Skeletal muscle cell (primary cell): ENCODE results near the gene LDLRAD3.

Source experiments
- DNase-seq: peaks from one replicate; pipeline ENCODE4 v3.0.0-alpha.2; 2010; ENCODE audit warnings: low read depth
- H3K4me3 ChIP-seq: 2 replicates; pipeline ENCODE4 v1.5.1; 2011; ENCODE audit warnings: low read depth, mild to moderate bottlenecking, control low read depth, low read length, moderate library complexity

Gene LDLRAD3

DNA sequence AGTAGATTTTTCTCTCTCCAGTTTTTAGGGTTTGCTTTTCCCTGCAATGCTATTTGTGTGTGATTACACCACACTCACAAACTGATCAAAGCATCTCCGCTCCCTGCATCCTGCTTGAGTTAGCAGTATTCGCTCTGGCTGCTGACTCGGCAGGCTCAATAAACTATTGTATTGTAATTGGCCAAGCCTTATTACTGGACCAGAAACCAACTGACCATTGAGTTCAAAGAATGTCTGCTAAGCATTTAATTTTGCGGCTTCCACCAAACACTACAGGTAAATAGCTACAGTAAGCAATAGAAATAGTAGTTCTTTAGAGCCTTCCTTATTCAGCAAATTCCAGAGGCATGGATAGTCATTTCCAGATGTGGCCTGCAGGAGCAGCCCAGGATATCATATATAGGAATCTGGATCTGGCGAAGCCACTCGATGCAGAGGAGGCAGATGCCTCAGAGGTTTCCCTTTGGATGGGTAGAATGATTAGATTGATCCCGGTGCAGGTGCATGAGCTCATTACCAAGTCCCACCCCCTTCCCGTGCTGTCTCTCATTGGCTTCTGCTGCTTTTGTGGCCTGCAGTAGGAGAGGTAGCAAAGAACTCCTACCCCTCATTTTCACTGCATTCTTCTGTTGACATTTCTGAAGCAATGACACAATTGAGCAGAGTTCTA, 268.0 kb downstream of the LDLRAD3 start:
- no peak for DNase-seq
- H3K4me3 ChIP-seq, result no peak overlapping the region

DNA sequence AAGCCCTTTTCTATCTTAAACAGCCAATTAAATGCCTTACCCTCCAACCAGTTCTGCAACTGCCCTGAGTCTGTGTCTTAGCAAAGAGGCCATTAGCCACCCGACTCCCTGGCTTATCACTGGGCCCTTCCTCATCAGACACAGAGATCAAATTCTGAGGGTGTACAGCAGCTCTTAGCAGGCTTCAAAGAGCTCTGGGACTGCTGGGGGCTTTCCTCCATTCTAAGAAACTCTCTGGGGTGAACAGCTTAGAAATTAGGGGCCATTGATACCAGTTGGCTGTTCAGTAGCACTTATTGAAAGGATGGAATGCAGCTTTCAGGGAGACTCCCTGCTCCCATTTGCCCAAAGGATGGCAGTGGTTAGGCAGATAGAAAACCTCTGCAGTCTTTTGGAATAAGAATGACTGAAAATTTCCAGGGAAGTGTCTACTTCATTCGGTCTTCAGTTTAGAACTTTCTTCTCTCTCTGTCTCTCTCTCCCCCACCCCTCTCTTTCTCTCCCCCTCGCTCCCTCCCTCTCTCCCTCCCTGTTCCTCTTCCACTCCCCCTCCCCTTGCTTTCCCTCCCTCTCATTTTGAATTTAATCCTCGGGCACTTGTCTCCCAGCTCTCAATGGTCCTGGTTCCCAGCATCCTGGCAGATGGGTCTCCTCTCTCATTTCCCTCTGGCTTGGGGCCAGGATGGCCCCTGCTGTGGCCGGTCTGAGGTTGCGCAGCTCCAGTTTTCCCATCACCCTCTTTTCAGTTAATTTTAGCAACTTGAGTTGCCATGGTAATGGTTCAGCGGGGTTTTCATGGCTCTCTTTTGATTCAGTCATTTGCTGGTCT, 268.9 kb downstream of the LDLRAD3 start:
- no peak for DNase-seq

DNA sequence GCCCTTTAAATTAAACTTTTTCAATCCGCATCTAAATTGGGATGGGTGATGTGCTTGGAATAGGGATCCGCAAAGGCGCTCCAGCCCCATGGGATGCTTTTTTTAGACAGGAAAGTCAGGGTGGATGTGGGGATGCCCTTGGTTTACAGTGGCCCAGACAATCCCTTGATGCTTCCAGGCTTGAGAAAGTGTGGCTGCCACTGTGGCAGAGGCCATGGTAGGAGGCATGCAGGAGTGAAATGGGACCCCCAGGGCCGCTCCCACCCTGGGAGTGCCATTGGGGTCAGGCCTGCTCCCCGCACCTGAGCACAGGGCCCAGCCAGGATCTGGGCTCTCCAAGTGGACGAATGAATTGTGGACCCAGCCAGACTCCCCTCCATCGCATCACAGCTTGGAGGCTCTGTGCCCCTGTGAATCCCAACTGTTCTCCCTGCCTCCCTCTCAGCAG, 269.6 kb downstream of the LDLRAD3 start:
- no peak for DNase-seq
- H3K4me3 ChIP-seq, result no peak overlapping the region

More for the DNA sequence above, 268.9 kb downstream of the LDLRAD3 start:
- H3K4me3 ChIP-seq, result no peak overlapping the region

DNA sequence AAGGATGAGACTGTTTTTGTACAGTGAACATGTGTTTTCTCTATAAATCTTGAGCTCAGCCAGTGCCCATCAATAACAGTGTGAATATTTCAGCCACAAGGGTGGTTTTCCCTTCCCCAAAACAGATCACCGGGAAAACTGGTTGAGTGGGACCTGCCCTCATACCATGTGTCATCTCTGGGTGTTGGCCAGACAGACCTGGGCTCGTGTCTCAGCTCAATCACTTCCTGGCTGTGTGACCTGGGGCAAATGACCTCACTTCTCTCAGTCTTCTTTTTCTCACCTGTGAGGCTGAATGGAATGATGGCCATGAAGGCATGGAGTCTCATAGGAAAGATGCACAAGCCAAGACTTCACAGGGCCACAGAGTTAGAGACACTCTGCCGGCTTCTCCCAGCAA, 270.6 kb downstream of the LDLRAD3 start:
- DNase-seq, result no peak
- no peak overlapping the region for H3K4me3 ChIP-seq

DNA sequence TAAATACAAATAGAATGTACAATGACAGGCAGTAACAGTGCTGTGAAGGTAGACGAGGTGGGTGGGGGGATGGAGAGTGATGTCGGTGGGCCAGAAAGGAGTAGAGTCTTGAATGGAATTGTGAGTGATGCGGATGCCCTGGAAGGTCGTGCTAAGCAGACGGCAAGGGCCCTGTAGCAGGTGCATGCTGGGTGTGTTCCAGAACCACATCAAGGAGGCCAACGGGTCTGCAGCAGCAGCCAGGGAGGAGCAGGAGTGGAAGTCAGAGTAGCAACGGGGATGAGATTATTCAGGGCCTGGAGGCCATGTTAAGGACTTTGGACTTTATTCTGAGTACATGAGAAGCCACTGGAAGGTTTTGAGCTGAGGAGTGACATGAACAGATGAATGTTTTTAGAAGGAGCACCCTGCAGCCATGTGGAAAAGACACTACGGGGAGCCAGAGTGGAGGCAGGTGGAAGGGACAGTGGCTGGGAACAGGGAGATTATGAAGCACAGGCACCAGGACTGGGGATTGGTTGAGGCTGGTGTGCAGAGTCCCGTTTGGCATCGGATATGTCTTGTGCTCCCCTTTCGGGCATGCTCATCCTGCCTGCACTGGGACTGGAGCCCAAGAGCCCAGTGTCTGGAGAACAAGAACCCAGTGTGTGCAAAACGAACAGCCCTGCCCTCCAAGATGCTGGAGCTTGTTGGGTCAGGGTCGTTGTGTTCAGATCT, 271.3 kb downstream of the LDLRAD3 start:
- DNase-seq, result no peak
- no peak overlapping the region for H3K4me3 ChIP-seq

DNA sequence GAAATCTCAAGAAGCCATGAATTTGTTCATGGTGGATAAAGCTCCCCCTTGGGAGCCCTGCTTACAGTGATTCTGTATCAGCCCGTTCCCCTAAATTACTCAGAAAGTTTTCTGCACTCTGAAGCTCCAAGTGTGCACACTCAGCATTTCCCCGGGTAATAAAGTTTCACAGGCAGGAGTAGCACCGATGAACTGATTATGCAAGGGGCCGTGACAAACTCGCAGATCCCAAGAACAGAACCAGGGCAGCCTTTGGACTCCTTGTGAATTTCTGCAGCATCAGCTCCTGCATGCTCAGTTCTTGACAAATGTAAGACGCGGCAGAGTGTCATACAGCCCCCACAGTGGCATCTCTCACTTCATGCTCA, 271.8 kb downstream of the LDLRAD3 start:
- no peak overlapping the region for H3K4me3 ChIP-seq
- no peak for DNase-seq

DNA sequence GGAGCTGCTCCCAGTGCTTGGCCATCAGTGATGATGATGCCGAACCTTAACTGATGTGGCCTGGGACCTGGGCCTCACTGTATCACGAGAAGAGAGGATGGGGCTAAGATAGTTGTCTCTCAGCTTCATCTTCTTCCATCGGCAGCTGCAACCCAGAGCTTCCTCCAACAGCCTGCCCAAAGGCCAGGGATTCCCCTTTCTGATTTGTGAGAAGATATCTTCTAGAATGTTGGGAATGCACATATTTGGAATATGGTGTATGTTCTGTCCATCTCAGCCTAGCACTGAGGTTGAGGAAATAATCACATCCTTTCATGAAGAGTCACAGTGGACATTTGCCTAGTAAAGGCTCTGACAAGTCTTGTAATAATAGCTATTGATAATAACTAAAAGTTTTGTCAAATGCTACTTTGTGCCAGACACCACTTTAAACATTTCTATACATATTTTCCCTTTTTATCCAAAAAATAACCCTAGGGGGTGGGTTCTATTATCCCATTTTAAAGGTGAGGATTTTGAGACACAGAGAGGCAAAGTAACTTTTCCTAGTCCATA, 272.3 kb downstream of the LDLRAD3 start:
- H3K4me3 ChIP-seq, result no peak overlapping the region
- DNase-seq, result no peak

DNA sequence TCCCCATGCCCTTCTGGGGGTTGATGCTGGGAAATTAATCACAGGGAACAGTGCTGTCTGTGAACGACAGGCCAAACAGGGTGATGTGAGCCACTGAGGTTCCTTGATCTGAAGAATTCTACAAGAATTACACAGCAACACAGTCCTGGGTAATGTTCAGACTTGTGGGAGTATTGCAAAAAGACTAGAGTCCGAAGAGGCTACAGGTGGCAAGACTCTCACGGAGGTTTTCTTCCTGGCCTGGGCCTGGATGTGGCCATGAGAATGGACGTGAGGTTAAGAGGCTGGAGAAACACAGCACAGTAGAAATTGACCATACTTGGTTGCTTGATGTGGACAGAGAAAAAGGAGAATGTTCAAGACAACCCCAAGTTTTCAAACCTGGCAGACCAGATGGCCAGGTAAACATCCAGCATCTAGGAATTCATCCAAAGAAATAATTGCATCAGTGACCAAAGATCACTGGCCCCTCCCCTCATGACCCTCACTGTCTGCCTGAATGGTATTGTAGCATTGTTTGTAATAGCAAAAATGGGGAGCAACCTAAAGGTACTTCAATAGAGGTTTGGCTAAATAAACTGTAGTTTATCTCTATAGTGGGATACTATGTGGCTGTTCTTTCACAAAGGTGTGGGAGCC, 274.5 kb downstream of the LDLRAD3 start:
- no peak for DNase-seq
- H3K4me3 ChIP-seq, result no peak overlapping the region

DNA sequence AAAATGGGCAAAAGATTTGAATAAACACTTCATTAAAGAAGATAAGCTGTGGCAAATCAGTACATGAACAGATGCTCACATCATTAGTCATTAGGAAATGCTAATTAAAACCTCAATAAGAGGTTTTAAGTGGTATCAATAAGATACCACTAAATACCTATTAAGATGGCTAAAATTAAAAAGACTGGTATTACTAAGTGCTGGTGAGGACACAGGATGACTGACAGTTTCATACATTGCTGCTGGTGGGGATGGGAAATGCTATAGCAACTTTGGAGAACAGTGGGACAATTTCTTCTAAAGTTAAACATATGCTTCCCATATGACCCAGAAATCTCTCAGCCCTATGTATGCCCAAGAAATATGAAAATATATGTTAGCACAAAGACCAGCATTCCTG, 276.1 kb downstream of the LDLRAD3 start:
- no peak overlapping the region for H3K4me3 ChIP-seq
- DNase-seq, result no peak

DNA sequence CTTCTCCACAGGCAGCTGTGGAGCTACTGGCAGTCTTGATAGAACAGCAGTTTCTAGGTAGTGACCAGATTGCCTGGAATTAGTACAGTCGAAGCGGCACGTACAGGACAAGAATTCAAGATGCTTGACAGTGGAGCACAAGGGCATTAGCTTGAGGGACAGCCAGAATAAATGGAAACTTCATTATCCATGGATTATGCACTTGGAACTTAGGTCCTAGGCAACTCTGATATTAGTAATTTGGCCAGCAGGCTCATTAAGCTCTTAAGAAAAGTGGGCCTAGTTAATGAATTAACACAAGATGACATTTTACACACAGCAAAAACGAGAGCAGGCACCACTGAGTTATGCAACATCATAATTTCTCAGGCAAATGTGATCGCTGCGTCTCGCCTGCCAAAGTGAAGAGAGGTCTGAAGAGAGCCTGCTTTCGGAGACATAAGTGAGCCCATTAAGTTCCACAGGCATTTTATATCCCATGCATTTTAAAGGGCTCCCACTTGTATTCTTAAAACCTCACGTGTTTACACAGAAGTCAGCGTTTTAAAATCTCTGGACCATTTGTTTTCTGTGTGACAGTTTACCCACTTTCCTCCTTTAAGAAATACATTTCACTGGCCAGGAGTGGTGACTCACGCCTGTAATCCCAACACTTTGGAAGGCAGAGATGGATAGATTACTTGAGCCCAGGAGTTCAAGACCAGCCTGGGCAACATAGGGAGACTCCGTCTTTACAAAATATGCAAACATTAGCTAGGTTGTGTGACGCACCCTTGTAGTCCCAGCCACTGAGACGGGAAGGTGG, 279.2 kb downstream of the LDLRAD3 start:
- H3K4me3 ChIP-seq, result no peak overlapping the region
- DNase-seq, result no peak

DNA sequence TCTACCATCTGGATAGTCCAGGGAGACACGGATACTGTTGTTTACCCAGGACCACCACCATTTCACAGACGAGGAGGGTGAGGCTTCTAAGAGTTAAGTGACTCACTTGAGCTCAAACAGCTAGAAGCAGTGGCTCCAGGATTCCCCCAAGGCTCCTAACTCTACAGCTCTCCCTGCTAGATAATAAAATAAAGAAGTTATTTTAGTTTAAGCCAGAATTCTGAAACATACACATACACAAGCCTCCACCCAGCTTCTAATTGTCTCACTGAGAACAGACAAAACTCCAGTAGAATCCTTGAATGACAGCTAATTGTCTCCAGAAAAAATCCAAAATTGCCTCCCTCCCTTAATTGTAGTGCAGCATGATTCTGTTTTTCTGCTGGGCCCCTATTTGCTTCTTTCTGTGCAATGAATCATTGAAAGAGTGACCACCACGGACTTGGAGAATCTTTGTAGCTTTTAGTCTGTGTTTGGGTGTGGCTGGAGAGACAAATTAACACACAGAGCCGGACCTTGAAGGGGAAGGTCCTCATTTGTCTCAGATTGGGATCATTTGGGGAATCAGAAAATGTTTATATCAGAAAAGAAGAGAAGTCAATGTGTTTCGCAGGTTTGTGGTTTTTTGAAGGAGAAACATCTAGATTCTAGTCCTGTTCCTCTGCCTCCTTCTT, 280.5 kb downstream of the LDLRAD3 start:
- DNase-seq, result no peak
- H3K4me3 ChIP-seq, result no peak overlapping the region

DNA sequence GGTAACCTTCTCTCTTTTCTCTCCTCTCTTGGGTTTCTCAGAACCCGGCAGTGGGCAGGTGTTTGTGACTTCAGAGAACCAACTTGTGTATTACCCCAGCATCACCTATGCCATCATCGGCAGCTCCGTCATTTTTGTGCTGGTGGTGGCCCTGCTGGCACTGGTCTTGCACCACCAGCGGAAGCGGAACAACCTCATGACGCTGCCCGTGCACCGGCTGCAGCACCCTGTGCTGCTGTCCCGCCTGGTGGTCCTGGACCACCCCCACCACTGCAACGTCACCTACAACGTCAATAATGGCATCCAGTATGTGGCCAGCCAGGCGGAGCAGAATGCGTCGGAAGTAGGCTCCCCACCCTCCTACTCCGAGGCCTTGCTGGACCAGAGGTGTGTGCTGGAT, 283.2 kb downstream of the LDLRAD3 start:
- H3K4me3 ChIP-seq, result no peak overlapping the region
- no peak for DNase-seq

DNA sequence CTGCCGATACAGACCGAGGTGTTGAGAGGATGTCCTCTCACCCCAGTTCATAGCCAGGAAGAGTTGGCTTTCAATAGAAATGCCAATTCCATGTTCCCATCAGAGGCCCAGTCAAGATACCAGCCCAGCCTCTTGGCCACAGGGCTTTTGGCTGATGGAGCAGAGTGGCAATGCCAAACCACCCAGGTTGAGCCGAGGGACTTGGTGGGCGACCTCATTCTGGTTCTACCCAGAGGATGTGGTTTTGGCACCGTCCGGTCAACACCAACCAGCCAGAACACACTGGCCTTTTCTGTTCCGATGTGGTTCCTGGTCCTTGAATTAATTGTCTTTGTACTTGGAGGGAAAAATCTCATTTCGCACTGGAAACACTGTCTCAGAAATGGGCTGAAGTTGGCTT, 284.8 kb downstream of the LDLRAD3 start:
- no peak overlapping the region for H3K4me3 ChIP-seq
- no peak for DNase-seq

DNA sequence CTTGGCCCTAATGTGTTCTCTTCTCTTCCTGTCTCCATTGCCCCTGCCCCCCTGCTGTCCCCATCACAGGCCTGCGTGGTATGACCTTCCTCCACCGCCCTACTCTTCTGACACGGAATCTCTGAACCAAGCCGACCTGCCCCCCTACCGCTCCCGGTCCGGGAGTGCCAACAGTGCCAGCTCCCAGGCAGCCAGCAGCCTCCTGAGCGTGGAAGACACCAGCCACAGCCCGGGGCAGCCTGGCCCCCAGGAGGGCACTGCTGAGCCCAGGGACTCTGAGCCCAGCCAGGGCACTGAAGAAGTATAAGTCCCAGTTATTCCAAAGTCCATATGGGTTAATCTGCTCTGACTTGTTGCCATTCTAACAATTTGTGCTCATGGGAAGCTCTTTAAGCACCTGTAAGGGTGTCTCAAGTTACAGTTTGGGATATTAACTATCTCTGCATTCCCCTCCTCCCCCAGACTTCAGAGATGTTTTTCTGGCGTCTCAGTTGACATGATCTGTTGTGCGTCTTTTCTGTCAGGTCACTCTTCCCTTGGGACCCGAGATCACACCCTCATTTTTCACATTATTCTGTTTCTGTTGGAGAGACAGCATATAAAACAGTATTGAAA, 285.3 kb downstream of the LDLRAD3 start:
- no peak overlapping the region for H3K4me3 ChIP-seq
- DNase-seq, result no peak

DNA sequence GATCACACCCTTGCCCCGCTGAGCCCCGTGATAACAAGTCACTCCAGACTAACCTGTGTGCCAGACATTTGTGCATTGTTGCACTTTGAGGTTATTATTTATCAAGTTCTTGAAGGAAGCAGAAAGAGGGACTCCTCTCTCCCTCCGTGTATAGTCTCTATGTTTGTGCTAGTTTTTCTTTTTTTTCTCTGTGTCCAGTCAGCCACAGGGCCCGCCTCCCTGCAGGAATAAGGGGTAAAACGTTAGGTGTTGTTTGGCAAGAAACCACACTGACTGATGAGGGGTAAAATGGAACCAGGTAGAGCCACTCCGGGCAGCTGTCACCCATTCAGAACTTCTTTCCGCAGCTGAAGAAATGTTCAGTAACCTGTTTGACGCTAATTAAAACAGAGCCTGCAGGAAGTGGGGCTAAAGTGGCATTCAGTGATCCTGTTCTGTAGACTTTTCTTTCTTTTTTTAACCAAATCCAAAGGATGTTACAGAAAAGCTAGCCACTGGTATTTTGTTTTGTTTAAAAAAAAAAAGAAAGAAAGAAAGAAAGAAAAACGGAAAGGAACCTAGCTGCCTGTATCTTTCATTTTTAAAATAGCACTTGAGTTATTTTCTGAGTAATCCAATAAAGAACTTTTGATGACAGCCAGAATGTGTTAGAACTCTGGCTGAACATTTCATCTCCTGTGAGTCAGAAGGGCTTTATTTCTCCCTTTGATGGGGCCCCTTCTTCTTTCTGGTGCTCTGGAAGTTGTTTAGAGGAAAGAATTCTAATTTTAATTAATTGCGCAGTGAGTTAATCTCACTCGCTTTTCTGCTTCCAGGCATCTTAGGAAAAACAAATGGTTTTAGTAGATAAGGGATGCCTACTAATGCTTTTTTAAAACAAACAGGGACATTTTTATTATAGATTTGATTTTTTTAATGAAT, 287.2 kb downstream of the LDLRAD3 start:
- H3K4me3 ChIP-seq, result no peak overlapping the region
- DNase-seq, result peak; percentile 36

DNA sequence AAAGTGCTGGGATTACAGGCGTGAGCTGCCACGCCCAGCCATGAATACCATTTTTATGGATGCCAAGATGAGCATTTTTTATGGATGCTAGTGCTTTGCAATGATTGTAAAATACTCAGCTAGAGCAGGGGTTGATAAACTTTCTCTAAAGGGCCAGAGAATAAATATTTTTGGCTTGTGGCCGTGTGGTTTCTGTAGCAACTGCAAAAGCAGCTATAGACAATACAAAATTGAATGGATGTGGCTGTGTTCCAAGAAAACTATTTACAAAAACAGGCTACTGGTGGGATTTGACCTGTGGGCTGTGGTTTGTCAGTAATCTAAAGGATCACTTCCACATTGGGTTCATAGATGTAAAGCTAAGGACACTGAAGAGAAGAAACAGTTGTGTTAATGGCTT, 289.3 kb downstream of the LDLRAD3 start:
- no peak overlapping the region for H3K4me3 ChIP-seq
- DNase-seq, result peak; percentile 33

DNA sequence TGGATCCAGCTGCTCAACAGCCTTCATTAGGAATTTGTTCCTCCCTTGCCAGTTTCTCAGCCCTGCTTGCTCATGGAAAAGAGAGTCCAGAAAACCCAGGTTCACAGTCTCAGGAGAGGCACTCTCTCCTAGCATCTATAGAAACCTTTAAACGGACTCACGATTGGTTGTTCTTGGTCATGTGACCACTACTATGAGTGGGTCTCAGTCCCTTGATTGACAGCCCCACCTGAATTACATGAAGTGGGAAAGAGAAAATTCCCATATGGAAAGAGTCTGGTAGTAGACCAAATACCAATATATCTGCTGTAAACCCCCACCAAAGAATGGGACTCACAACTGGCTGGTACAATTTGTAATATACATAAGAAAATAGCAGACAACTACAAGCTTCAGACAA, 291.0 kb downstream of the LDLRAD3 start:
- H3K4me3 ChIP-seq, result no peak overlapping the region
- no peak for DNase-seq
